Panc1 (cell line): ENCODE results near the gene LAMC2.

Source experiments
- POLR2AphosphoS5 ChIP-seq: IDR thresholded peaks from 2 replicates; pipeline ENCODE4 v1.6.1; 2012; ENCODE audit warnings: mild to moderate bottlenecking, low read depth, low read length, moderate library complexity
- REST ChIP-seq, 2 experiments: IDR thresholded peaks; 2 replicates each; pipeline ENCODE4 v1.6.1; 2011 to 2012; ENCODE audit warnings: low read depth in 2 of 2, control low read depth in 1 of 2, low read length in 1 of 2, mild to moderate bottlenecking in 1 of 2, moderate library complexity in 1 of 2; ENCODE audit not compliant: insufficient read depth in 1 of 2
- SIN3A ChIP-seq: IDR thresholded peaks from 2 replicates; pipeline ENCODE4 v1.6.1; 2012; ENCODE audit warnings: low read depth, mild to moderate bottlenecking, low read length, moderate library complexity, borderline replicate concordance; ENCODE audit not compliant: insufficient read depth
- TCF7L2 ChIP-seq: IDR thresholded peaks from 2 replicates; pipeline ENCODE4 v1.6.1; 2011; ENCODE audit warnings: mild to moderate bottlenecking, low read depth, low read length, inconsistent platforms
- TF ChIP-seq, protein P1 (sequence below): fragments of 450-650 bp; IDR thresholded peaks from 2 replicates; pipeline ENCODE4 v1.5.1; 2017; ENCODE audit warnings: mild to moderate bottlenecking

DNA sequence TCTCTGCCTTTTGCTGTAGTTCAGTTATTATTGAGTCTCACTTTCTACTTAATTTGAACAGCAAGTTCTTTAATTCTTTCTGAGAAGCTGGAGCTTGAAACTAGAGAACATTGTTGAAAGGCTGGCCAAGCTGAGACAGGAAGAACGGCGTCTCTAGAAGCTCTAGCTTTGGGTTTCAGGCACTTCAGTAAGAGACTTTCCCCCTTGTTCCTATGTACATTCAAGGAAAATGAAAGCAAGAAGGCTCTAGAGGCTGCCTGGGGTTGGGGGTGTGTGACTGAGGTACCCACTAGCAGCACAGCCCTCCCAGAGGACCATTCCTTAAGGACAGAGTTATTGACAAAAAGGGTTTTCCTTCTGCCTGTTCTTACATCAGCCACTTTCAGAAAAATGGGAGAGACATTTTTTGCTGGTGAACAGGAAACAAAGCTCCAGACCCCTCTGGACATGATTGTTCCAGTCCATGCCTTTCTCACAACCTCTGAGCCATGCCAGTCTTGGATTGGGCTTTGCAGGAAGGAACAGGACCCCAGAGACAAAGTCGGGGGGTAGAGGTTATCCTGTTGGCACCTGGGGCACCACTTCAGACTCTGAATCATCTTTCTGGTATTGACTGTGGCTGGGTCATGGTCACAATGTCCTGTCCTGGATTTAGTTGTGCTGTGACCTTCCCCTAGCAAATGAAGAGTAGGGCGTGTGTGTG lies 63.1 kb downstream of the LAMC2 start:
- TF ChIP-seq, protein P1, sequence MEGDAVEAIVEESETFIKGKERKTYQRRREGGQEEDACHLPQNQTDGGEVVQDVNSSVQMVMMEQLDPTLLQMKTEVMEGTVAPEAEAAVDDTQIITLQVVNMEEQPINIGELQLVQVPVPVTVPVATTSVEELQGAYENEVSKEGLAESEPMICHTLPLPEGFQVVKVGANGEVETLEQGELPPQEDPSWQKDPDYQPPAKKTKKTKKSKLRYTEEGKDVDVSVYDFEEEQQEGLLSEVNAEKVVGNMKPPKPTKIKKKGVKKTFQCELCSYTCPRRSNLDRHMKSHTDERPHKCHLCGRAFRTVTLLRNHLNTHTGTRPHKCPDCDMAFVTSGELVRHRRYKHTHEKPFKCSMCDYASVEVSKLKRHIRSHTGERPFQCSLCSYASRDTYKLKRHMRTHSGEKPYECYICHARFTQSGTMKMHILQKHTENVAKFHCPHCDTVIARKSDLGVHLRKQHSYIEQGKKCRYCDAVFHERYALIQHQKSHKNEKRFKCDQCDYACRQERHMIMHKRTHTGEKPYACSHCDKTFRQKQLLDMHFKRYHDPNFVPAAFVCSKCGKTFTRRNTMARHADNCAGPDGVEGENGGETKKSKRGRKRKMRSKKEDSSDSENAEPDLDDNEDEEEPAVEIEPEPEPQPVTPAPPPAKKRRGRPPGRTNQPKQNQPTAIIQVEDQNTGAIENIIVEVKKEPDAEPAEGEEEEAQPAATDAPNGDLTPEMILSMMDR, result no peak
- TF ChIP-seq POLR2AphosphoS5 (no peak), SIN3A (no peak), TCF7L2 (no peak), REST (IDR thresholded peaks at IDR 0.05; ENCODE audit: insufficient read depth in 1 of 2, low read depth in 2 of 2, low read length in 1 of 2) (no peak)
